ENCODE measurements around the gene KRT6C.

DNA sequence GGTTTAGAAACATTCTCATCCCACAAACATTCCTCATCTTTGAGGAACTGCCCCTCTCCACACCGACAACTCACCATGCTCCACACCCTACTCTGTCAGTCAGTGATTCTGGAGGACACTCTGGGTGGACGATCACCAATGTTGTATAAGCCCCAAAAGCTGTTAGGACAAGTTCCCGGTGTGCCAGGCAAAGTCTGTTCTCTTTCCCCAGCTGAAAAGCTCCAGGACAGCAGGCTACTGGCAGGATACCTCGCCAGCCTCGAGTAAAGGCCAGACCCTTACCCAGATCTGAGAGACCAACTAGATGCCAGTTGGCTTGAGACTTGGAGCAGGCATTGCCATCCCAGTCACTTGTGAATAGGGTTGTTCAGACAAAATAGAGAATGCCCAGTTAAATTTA is 34.6 kb upstream of the KRT6C start:
- TF ChIP-seq, protein P1, sequence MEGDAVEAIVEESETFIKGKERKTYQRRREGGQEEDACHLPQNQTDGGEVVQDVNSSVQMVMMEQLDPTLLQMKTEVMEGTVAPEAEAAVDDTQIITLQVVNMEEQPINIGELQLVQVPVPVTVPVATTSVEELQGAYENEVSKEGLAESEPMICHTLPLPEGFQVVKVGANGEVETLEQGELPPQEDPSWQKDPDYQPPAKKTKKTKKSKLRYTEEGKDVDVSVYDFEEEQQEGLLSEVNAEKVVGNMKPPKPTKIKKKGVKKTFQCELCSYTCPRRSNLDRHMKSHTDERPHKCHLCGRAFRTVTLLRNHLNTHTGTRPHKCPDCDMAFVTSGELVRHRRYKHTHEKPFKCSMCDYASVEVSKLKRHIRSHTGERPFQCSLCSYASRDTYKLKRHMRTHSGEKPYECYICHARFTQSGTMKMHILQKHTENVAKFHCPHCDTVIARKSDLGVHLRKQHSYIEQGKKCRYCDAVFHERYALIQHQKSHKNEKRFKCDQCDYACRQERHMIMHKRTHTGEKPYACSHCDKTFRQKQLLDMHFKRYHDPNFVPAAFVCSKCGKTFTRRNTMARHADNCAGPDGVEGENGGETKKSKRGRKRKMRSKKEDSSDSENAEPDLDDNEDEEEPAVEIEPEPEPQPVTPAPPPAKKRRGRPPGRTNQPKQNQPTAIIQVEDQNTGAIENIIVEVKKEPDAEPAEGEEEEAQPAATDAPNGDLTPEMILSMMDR (IDR thresholded peaks at IDR 0.05 in 8 of 11, conservative IDR thresholded peaks at IDR 0.05 in 3 of 11) = no peak
- TF ChIP-seq POLR2A (IDR thresholded peaks at IDR 0.05) = no peak
